ENCODE data around the gene ANO4.

The ANO4 gene

GRCh38 chr12:101064721-101065120 is 270.1 kb downstream of the ANO4 start:
- peak; percentile 99 for ATAC-seq (ENCODE audit: low read depth)
- H3K4me3 ChIP-seq (ENCODE audit: severe bottlenecking): no peak overlapping the region
- no peak overlapping the region for H3K27ac ChIP-seq (ENCODE audit: poor library complexity, severe bottlenecking)
- TF ChIP-seq CTCF (IDR thresholded peaks at IDR 0.05; ENCODE audit: poor library complexity, severe bottlenecking): no peak
- peaks cover 7% of the 10 kb centered on the region for H3K4me1 ChIP-seq (ENCODE audit: insufficient read depth, poor library complexity, severe bottlenecking)
- no peaks in the 10 kb centered on the region for H3K36me3 ChIP-seq (ENCODE audit: low read depth)
- H3K9me3 ChIP-seq (ENCODE audit: severe bottlenecking): no peaks in the 10 kb centered on the region
- no peak for DNase-seq (ENCODE audit: low spot score)
- no peaks in the 10 kb centered on the region for H3K27me3 ChIP-seq (ENCODE audit: insufficient read depth, poor library complexity, severe bottlenecking)

GRCh38 chr12:101066489-101066888 is 271.9 kb downstream of the ANO4 start:
- TF ChIP-seq CTCF (IDR thresholded peaks at IDR 0.05; ENCODE audit: poor library complexity, severe bottlenecking): no peak
- DNase-seq (ENCODE audit: low spot score): no peak
- no peak for ATAC-seq (ENCODE audit: low read depth)
- Histone ChIP-seq H3K27me3 (ENCODE audit: insufficient read depth, poor library complexity, severe bottlenecking) (no peaks in the 10 kb centered on the region), H3K27ac (ENCODE audit: poor library complexity, severe bottlenecking) (no peak overlapping the region), H3K4me3 (ENCODE audit: severe bottlenecking) (no peak overlapping the region), H3K4me1 (ENCODE audit: insufficient read depth, poor library complexity, severe bottlenecking) (peaks cover 7% of the 10 kb centered on the region), H3K36me3 (ENCODE audit: low read depth) (no peaks in the 10 kb centered on the region), H3K9me3 (ENCODE audit: severe bottlenecking) (no peaks in the 10 kb centered on the region)

GRCh38 chr12:101068402-101068801 is 273.8 kb downstream of the ANO4 start:
- no peak for DNase-seq (ENCODE audit: low spot score)
- Histone ChIP-seq H3K27ac (ENCODE audit: poor library complexity, severe bottlenecking) (no peak overlapping the region), H3K4me3 (ENCODE audit: severe bottlenecking) (no peak overlapping the region), H3K4me1 (ENCODE audit: insufficient read depth, poor library complexity, severe bottlenecking) (peaks cover 7% of the 10 kb centered on the region), H3K36me3 (ENCODE audit: low read depth) (no peaks in the 10 kb centered on the region), H3K9me3 (ENCODE audit: severe bottlenecking) (no peaks in the 10 kb centered on the region), H3K27me3 (ENCODE audit: insufficient read depth, poor library complexity, severe bottlenecking) (no peaks in the 10 kb centered on the region)
- TF ChIP-seq CTCF (IDR thresholded peaks at IDR 0.05; ENCODE audit: poor library complexity, severe bottlenecking): no peak
- ATAC-seq (ENCODE audit: low read depth): no peak

GRCh38 chr12:101068836-101069235 is 274.3 kb downstream of the ANO4 start:
- Histone ChIP-seq H3K27me3 (ENCODE audit: insufficient read depth, poor library complexity, severe bottlenecking) (no peaks in the 10 kb centered on the region), H3K36me3 (ENCODE audit: low read depth) (no peaks in the 10 kb centered on the region), H3K4me3 (ENCODE audit: severe bottlenecking) (no peak overlapping the region), H3K27ac (ENCODE audit: poor library complexity, severe bottlenecking) (no peak overlapping the region), H3K9me3 (ENCODE audit: severe bottlenecking) (no peaks in the 10 kb centered on the region), H3K4me1 (ENCODE audit: insufficient read depth, poor library complexity, severe bottlenecking) (peaks cover 7% of the 10 kb centered on the region)
- no peak for DNase-seq (ENCODE audit: low spot score)
- TF ChIP-seq CTCF (IDR thresholded peaks at IDR 0.05; ENCODE audit: poor library complexity, severe bottlenecking): no peak
- no peak for ATAC-seq (ENCODE audit: low read depth)

- Histone ChIP-seq H3K27ac (ENCODE audit: poor library complexity, severe bottlenecking) (no peak overlapping the region), H3K27me3 (ENCODE audit: insufficient read depth, poor library complexity, severe bottlenecking) (no peaks in the 10 kb centered on the region), H3K9me3 (ENCODE audit: severe bottlenecking) (no peaks in the 10 kb centered on the region), H3K4me1 (ENCODE audit: insufficient read depth, poor library complexity, severe bottlenecking) (no peaks in the 10 kb centered on the region), H3K36me3 (ENCODE audit: low read depth) (no peaks in the 10 kb centered on the region), H3K4me3 (ENCODE audit: severe bottlenecking) (no peak overlapping the region)
- DNase-seq (ENCODE audit: low spot score) (no peak), ATAC-seq (ENCODE audit: low read depth) (no peak)
- TF ChIP-seq CTCF (IDR thresholded peaks at IDR 0.05; ENCODE audit: poor library complexity, severe bottlenecking): no peak
These were observed 280.5 kb downstream of the ANO4 start for GRCh38 chr12:101074940-101075680.

Data from RWPE2 (cell line).